Mesenchymal stem cell (in vitro differentiated cells and primary cell): ENCODE data around the gene SAMD4A.

Source experiments
- DNase-seq: peaks from one replicate; pipeline ENCODE4 v3.0.0-alpha.2; 2013
- H2AFZ ChIP-seq: one replicate; pipeline ENCODE4 v1.6.1; 2013; ENCODE audit warnings: low read depth, mild to moderate bottlenecking, control low read depth, inconsistent platforms, low read length, moderate library complexity
- H2AK5ac ChIP-seq: 2 replicates; pipeline ENCODE4 v1.6.1; 2013; ENCODE audit warnings: low read length, moderate library complexity, mild to moderate bottlenecking, inconsistent platforms; ENCODE audit not compliant: severe bottlenecking
- H2BK120ac ChIP-seq: one replicate; pipeline ENCODE4 v1.6.1; 2013; ENCODE audit warnings: low read depth, mild to moderate bottlenecking, inconsistent platforms, low read length, moderate library complexity
- H2BK12ac ChIP-seq, 2 experiments: one replicate each; pipeline ENCODE4 v1.6.1; 2013; ENCODE audit warnings: inconsistent platforms in 2 of 2, low read length in 2 of 2, mild to moderate bottlenecking in 2 of 2, moderate library complexity in 2 of 2, control low read depth in 1 of 2
- H2BK15ac ChIP-seq: one replicate; pipeline ENCODE4 v1.6.1; 2013; ENCODE audit warnings: mild to moderate bottlenecking, low read depth, inconsistent platforms; ENCODE audit not compliant: poor library complexity, severe bottlenecking
- H2BK5ac ChIP-seq: 2 replicates; pipeline ENCODE4 v1.6.1; 2013; ENCODE audit warnings: low read depth, mild to moderate bottlenecking, low read length, control low read depth, inconsistent platforms; ENCODE audit not compliant: poor library complexity, severe bottlenecking
- H3K14ac ChIP-seq, 2 experiments: one replicate each; pipeline ENCODE4 v1.6.1; 2013; ENCODE audit warnings: inconsistent platforms in 2 of 2, low read length in 2 of 2, control low read depth in 1 of 2, mild to moderate bottlenecking in 1 of 2, moderate library complexity in 1 of 2
- H3K18ac ChIP-seq, 2 experiments: one replicate each; pipeline ENCODE4 v1.6.1; 2013; ENCODE audit warnings: inconsistent platforms in 2 of 2, low read length in 2 of 2, control low read depth in 1 of 2, low read depth in 1 of 2, mild to moderate bottlenecking in 1 of 2
- H3K23ac ChIP-seq, 2 experiments: one replicate each; pipeline ENCODE4 v1.6.1; 2013; ENCODE audit warnings: inconsistent platforms in 2 of 2, low read length in 2 of 2, mild to moderate bottlenecking in 2 of 2, moderate library complexity in 2 of 2, control low read depth in 1 of 2
- H3K27ac ChIP-seq: 2 replicates; pipeline ENCODE4 v1.5.1; 2013; ENCODE audit warnings: mild to moderate bottlenecking, moderate library complexity, low read length, control low read depth, inconsistent platforms; ENCODE audit not compliant: poor library complexity, severe bottlenecking
- H3K27me3 ChIP-seq, 2 experiments: 2 replicates each; pipeline versions ENCODE4 v1.6.1 to v1.7.0; 2013; ENCODE audit warnings: low read length in 2 of 2, mild to moderate bottlenecking in 2 of 2, moderate library complexity in 2 of 2, control low read depth in 1 of 2, inconsistent platforms in 1 of 2; ENCODE audit not compliant: control insufficient read depth in 1 of 2, insufficient read depth in 1 of 2
- H3K36me3 ChIP-seq, 2 experiments: 2 replicates each; pipeline versions ENCODE4 v1.6.1 to v1.7.0; 2013; ENCODE audit warnings: low read length in 2 of 2, control low read depth in 1 of 2, inconsistent platforms in 1 of 2, low read depth in 1 of 2, mild to moderate bottlenecking in 1 of 2; ENCODE audit not compliant: insufficient read depth in 2 of 2, control insufficient read depth in 1 of 2
- H3K4ac ChIP-seq, 2 experiments: one replicate each; pipeline ENCODE4 v1.6.1; 2013; ENCODE audit warnings: inconsistent platforms in 2 of 2, low read length in 2 of 2, mild to moderate bottlenecking in 2 of 2, moderate library complexity in 2 of 2, control low read depth in 1 of 2, low read depth in 1 of 2
- H3K4me1 ChIP-seq: 2 replicates; pipeline ENCODE4 v1.6.1; 2013; ENCODE audit warnings: low read depth, low read length, control low read depth; ENCODE audit not compliant: control insufficient read depth, insufficient read depth
- H3K4me2 ChIP-seq: 2 replicates; pipeline ENCODE4 v1.6.1; 2013; ENCODE audit warnings: low read length, mild to moderate bottlenecking, inconsistent platforms; ENCODE audit not compliant: poor library complexity, severe bottlenecking
- H3K4me3 ChIP-seq, 2 experiments: 2 replicates each; pipeline versions ENCODE4 v1.5.1 to v1.7.0; 2013; ENCODE audit warnings: low read length in 2 of 2, mild to moderate bottlenecking in 2 of 2, control low read depth in 1 of 2, low read depth in 1 of 2; ENCODE audit not compliant: insufficient read depth in 1 of 2
- H3K79me1 ChIP-seq: replicated peaks from 2 replicates; pipeline ENCODE4 v1.6.1; 2013; ENCODE audit warnings: mild to moderate bottlenecking, control low read depth, low read length, inconsistent platforms; ENCODE audit not compliant: poor library complexity, severe bottlenecking
- H3K9ac ChIP-seq: 2 replicates; pipeline ENCODE4 v1.7.0; 2013; ENCODE audit warnings: mild to moderate bottlenecking, low read length, moderate library complexity
- H3K9me3 ChIP-seq: 2 replicates; pipeline ENCODE4 v1.7.0; 2013; ENCODE audit warnings: mild to moderate bottlenecking, low read length; ENCODE audit not compliant: control insufficient read depth
- H4K8ac ChIP-seq: one replicate; pipeline ENCODE4 v1.6.1; 2013; ENCODE audit warnings: inconsistent platforms, mild to moderate bottlenecking, low read length, moderate library complexity
- H4K91ac ChIP-seq: one replicate; pipeline ENCODE4 v1.6.1; 2013; ENCODE audit warnings: mild to moderate bottlenecking, low read length, inconsistent platforms
- WGBS: methylation state at CpG from one replicate; pipeline ENCODE4 v1.1.7; 2013; ENCODE audit warnings: mixed read lengths; 5-methylcytosine and 5-hydroxymethylcytosine counted together

SAMD4A gene

GRCh38 chr14:54788701-54789100 is 221.8 kb downstream of the SAMD4A start:
- Histone ChIP-seq H3K9me3 (no peaks in the 10 kb centered on the region), H3K23ac (no peak overlapping the region), H3K79me1 (peaks cover 2% of the 10 kb centered on the region), H3K9ac (no peak overlapping the region), H3K4me2 (no peak overlapping the region), H2BK5ac (no peak overlapping the region), H3K18ac (no peak overlapping the region), H2AK5ac (no peak overlapping the region), H3K27ac (no peak overlapping the region), H2BK120ac (no peak overlapping the region), H3K14ac (no peak overlapping the region), H3K4me1 (peaks cover 2% of the 10 kb centered on the region), H4K91ac (no peak overlapping the region), H3K36me3 (peaks cover 56 to 80% of the 10 kb centered on the region in 2 experiments), H3K4me3 (no peak overlapping the region), H2AFZ (no peak overlapping the region), H3K4ac (no peak overlapping the region), H4K8ac (no peak overlapping the region), H2BK15ac (no peak overlapping the region), H2BK12ac (no peak overlapping the region), H3K27me3 (no peaks in the 10 kb centered on the region)
- WGBS, result 96% methylated on average over 17 of the region's 17 CpGs
- no peak for DNase-seq

GRCh38 chr14:54789166-54789565 is 222.2 kb downstream of the SAMD4A start:
- H2BK15ac ChIP-seq, result no peak overlapping the region
- no peak overlapping the region for H3K23ac ChIP-seq
- H2BK12ac ChIP-seq, result no peak overlapping the region
- H3K4me3 ChIP-seq, result no peak overlapping the region
- H2AFZ ChIP-seq, result no peak overlapping the region
- H3K4ac ChIP-seq, result no peak overlapping the region
- H2BK5ac ChIP-seq, result no peak overlapping the region
- H3K9me3 ChIP-seq, result no peaks in the 10 kb centered on the region
- H3K4me2 ChIP-seq, result no peak overlapping the region
- H3K27me3 ChIP-seq, result no peaks in the 10 kb centered on the region
- peaks cover 2% of the 10 kb centered on the region for H3K4me1 ChIP-seq
- H3K14ac ChIP-seq, result no peak overlapping the region
- H2BK120ac ChIP-seq, result no peak overlapping the region
- H4K8ac ChIP-seq, result no peak overlapping the region
- no peak overlapping the region for H2AK5ac ChIP-seq
- WGBS, result 97% methylated on average over 5 of the region's 5 CpGs
- H3K36me3 ChIP-seq, result peaks cover 52 to 80% of the 10 kb centered on the region in 2 experiments
- no peak overlapping the region for H3K18ac ChIP-seq
- H4K91ac ChIP-seq, result no peak overlapping the region
- no peak overlapping the region for H3K9ac ChIP-seq
- H3K79me1 ChIP-seq, result peaks cover 2% of the 10 kb centered on the region
- H3K27ac ChIP-seq, result no peak overlapping the region
- no peak for DNase-seq

GRCh38 chr14:54789781-54790480 is 223.0 kb downstream of the SAMD4A start:
- Histone ChIP-seq H3K4me3 (no peak overlapping the region), H3K23ac (no peak overlapping the region), H3K18ac (no peak overlapping the region), H2BK5ac (no peak overlapping the region), H3K27me3 (no peaks in the 10 kb centered on the region), H3K4ac (no peak overlapping the region), H4K8ac (no peak overlapping the region), H2BK120ac (no peak overlapping the region), H4K91ac (no peak overlapping the region), H2BK12ac (no peak overlapping the region), H3K36me3 (peaks cover 47 to 79% of the 10 kb centered on the region in 2 experiments), H2BK15ac (no peak overlapping the region), H3K14ac (no peak overlapping the region), H3K4me2 (no peak overlapping the region), H2AK5ac (no peak overlapping the region), H2AFZ (no peak overlapping the region), H3K9ac (no peak overlapping the region), H3K4me1 (peaks cover 2% of the 10 kb centered on the region), H3K79me1 (peaks cover 2% of the 10 kb centered on the region), H3K27ac (no peak overlapping the region), H3K9me3 (peaks cover 7% of the 10 kb centered on the region)
- no peak for DNase-seq
- WGBS, result 98% methylated on average over 11 of the region's 12 CpGs

GRCh38 chr14:54791001-54791400 is 224.1 kb downstream of the SAMD4A start:
- peaks cover 2% of the 10 kb centered on the region for H3K79me1 ChIP-seq
- H3K4me3 ChIP-seq, result no peak overlapping the region
- H2AK5ac ChIP-seq, result no peak overlapping the region
- no peak overlapping the region for H2BK15ac ChIP-seq
- peaks cover 40 to 68% of the 10 kb centered on the region in 2 experiments for H3K36me3 ChIP-seq
- H4K8ac ChIP-seq, result no peak overlapping the region
- no peak overlapping the region for H3K23ac ChIP-seq
- no peak overlapping the region for H2BK120ac ChIP-seq
- no peak overlapping the region for H4K91ac ChIP-seq
- no peak overlapping the region for H2BK12ac ChIP-seq
- H2AFZ ChIP-seq, result no peak overlapping the region
- H3K14ac ChIP-seq, result no peak overlapping the region
- DNase-seq, result no peak
- no peak overlapping the region for H3K18ac ChIP-seq
- H2BK5ac ChIP-seq, result no peak overlapping the region
- no peak overlapping the region for H3K9ac ChIP-seq
- H3K4ac ChIP-seq, result no peak overlapping the region
- no peak overlapping the region for H3K4me2 ChIP-seq
- 70% methylated on average over 2 of the region's 4 CpGs for WGBS
- H3K9me3 ChIP-seq, result peaks cover 13% of the 10 kb centered on the region
- no peak overlapping the region for H3K27ac ChIP-seq
- H3K27me3 ChIP-seq, result no peaks in the 10 kb centered on the region
- H3K4me1 ChIP-seq, result peaks cover 2% of the 10 kb centered on the region
